NCI-H1694 (cell line): ENCODE data around the gene ZGRF1.
A peak's percentile ranks its signal among the peaks of the same experiment; 100 is the strongest.
"Not testable (repeated sequence)": the region's sequence is repeated elsewhere in the genome, so short reads cannot be mapped to it uniquely, and the experiment has no call there.

Source experiments
- DNase-seq: peaks from one replicate; lab custom pipeline; 2025; lab: John Stamatoyannopoulos, UW

ZGRF1 gene

DNA sequence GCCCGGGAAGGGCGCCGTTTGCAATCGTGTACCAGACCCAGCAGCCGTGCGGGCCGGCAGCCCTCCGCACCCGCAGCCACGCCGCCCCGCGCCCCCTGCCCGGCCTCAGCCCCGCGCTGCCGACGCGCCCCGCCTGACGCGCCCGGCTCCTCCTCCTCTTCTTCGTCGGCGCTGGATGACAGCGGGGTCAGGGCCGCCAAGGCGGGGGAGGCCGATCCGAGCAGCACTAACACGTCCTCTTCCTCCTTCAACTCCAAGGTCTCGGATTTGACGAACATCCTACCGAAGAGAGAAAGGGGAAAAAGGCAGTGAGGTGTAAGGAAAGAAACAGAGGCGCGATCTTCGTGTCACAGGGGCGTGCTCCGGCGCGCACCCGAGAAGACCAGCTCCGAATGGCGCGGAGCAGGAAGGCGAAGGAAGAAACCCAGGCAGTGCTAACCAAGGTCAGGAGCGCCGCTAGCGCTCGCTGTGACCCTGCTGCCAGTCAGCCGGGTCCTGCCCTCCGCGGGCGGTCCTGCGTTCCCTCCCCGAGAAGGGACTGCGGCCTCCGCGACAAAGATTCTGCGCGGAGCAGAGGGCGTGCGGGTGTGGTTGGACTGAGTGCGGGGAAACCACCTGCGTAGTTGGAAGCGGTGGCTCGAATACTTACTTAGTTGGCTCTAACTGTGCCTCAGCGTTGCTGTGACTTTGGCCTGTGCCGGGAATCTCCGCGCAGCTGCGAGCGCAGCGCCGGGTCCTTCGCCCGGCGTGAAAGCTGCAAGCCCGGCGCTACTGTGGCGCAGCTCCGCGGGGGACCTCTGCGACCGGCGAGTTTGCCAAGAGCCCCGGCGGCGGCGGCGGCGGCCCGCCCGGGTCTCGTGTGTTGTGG, 121.3 kb downstream of the ZGRF1 start:
- DNase-seq = peak; percentile 22

DNA sequence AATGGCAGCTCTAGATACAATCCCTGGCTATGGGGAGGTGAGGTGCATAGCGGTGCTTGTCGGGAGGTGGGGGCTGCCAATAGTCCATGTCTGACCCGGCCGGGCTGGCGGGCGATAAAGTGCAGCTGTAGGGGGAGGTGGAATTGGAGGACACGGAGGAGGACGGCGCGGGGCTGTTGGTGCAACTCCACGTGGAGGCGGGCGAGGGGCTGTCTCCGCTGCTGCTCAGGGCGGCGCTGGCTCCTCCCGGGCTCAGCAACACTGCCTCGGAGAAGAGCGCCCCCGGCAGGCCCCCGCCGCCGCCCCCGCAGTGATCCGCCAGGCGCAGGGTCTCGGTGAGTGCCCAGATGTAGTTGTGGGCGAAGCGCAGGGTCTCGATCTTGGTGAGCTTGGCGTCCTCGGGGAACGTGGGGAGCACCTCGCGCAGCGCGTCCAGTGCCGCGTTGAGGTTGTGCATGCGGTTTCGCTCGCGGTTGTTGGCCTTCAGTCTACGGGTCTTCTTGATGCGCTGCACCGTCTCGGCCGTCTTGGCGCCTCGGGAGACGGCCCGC, 122.0 kb downstream of the ZGRF1 start:
- DNase-seq = peak; percentile 51

DNA sequence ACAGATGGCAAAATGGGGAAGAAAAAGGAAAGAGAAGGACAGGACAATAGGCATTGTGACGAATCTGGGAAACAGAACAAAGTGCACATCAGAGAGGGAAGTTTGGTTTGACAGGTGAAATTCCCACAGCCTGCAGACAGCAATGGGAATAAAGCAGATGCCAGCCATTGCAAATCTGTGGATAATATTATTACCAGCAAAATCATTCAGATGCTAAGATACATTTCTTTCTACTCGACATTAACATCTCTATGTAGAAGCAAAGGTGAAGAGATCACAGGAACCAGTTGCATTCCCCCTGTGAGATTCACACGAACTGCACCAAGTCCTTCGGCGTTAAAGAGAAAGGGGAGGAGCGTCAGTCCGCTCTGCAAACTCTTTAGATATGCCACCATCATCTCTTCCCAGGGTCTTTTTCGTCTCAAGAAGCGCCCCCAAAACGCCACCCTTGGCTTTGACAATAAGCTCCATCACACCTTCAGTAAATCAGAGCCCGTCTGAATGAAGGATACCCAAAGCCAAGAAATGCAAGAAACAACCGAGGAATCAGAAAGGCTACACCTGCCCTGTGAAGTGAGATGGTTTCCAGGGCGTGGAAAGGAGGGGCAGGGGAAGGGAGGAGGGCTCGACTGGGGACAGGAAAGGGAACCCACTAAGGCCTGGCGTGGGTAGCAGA, 122.6 kb downstream of the ZGRF1 start:
- peak; percentile 54 for DNase-seq

DNA sequence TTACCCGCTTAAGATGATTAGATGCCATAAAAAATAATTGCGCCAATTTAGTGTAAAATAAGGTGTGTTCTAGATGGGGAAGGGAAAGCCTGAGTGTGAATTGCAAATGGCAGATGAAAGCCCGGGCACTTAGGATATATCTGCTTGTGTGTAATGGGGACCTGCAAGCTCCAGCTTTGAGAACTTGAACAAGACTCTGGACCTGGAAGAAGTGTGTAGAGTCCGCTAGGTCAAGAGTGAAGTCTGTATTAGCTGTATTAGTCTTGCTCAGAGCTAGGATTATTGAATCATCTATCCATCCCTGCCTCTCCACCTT, 124.9 kb downstream of the ZGRF1 start:
- DNase-seq = no peak

DNA sequence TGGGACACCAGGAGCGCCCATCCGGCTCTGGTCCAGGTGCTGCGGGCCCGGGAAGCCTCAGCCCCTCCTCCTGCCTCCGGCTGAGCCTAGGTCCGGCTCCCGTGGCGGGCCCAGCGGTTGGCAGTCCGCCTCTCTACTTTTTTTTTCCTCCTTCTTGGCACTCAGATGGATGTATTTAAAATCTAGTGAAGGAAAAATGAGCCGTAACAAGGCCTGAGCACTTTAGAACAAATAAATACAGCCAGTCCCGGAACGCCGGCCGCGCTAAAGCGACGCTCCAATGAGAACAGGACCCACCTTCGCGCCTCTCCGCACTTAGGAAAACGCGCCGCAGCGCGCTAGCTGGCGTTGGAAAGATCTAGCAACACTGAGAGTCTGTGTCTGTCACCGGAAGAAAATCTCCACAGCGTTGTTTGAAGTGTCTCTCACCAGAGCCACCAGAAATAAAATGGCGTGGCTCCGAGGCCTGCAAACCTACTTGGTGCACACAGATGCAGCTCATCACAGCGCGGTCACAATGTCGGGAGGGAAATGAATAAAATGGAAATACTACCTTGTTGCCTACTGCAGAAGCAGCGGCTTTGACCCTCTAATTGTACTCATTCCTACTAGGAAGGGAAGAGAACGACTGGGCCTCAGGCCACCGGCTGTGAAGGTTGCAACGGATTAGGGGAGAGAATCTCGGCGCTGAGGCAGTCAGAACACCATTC, 125.5 kb downstream of the ZGRF1 start:
- no peak for DNase-seq

DNA sequence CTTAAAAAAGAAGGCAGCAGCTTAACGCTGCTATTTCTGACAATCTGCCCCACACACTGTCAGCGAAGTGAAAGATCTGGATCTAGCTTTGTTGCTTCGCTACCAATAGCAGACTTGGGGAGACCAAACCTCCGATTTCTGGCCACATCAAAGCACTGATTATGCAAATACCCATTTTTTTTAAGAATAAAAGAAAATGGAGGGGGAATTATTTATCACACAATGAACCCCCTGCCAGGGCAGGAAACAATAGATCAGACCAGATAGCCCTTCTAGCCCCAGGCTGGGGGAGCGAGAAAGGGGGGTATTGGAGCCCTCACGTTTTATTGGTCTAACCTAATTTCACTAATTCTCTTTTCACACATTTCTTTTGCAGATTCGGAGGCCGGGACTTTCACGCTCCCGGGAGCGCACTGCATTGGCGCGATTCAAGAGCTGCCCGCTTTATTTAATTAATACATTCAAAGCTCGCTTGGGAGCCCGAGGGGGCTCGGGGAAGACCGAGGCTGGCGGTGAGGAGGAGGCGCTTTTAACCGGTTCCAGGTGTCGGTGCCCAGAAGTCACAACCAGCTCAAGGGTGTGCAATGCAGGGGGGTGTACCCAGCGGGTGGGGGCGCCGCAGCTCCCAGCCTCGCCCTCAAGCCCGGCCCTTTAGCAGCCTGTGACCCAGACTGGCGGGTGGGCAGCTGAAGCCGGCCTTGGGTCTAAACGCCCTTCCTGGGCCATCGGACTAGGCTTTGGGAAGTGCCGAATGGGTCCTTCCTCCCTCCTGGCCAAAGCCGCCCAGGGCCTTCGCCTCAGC, 126.2 kb downstream of the ZGRF1 start:
- no peak for DNase-seq

DNA sequence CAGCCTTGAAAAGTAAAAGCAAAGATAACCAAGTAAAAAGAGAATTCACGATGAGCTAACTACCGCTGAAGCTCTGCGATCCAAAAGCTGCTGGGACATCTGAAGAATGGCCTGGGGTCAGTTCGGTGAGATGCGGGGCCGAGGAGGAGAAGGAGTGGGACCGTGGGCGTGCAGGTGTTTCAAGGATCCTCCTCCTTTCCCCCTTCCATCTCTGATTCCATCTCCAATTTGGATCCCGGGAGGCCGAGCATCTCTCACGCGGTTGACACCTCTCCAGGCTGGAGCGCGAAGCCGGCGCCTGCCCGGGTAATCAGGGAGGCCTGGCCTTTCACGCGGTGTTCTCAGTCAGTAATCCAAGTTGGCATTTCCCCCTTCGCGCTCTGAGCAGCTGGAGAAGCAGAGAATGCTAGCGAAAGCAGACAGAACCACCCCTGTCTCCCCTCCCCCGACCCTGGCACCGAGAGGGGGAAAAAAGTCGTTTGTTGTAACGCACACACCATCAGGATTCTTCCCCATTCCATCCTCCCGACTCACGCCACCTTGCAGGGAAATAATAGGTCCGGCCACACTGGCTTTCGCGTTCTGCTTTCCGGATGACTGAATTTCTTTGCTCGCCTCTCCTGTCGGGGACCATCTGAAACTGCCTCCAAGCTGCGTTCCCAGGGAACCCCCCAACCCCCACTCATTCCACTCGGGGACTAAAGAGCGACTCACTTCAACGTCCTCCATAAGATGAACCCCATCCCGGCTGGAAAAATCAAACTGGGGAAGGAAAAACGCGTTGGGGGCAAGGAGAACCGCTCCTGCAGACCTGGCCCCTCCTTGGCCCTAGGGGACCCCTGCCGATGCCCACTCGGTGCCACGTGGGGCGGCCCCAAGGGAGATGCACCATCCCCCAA, 127.2 kb downstream of the ZGRF1 start:
- no peak for DNase-seq

DNA sequence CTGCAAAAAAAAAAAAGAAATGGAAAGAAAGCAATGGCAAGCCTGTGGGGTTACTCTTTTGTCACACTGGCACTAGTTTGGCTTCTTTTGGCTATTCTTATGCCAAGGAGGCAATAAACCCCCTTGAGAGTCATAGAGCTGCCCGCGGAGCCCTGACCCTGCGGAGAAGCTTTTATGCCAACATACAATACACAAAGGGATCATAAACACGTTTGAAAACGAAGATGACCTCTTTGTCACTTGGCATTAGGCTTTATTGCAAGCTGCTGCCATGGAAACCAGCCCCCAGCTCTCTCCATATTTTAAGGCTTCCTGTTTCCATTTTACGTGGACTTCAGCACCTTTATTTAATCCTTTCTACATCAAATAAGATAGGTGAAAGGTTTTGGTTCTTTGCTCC, 128.4 kb downstream of the ZGRF1 start:
- no peak for DNase-seq

DNA sequence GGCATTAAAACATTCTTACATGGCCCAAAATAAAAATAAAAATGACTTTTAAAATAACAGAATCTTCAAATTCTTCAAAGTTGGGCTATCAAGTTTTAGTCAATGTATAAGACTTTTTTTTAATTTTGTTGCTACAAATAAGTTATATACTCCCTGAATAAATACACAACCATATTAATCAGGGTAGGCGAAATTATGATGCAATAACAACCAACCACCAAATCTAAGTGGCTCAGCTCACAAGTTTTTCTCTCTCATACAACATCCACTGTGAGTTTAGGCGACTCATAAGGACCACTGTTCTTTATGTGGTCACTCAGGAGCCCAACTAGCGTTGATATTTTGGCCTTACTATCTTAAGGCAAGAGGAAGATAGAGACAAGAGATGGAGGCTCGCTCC, 131.9 kb downstream of the ZGRF1 start:
- DNase-seq = no peak

DNA sequence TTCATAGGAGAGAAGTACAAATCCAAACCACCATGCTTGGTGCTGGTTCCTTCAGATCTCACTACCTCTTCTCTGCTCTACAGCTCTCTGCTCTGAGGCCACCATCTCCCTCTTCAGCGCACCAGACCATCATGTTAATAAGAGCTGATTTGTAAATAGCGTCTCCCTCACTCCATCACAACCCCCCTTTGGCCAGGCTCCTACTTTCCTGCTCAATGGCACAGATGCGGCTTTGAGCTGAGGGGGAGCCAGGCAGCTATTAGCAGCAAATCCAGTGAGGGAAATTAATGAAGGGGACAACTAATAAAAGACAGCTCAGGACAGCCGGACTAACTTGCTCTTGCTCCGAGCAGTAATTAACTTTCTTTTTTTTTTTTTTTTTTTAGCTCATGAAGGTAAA, 133.8 kb downstream of the ZGRF1 start:
- no peak for DNase-seq

DNA sequence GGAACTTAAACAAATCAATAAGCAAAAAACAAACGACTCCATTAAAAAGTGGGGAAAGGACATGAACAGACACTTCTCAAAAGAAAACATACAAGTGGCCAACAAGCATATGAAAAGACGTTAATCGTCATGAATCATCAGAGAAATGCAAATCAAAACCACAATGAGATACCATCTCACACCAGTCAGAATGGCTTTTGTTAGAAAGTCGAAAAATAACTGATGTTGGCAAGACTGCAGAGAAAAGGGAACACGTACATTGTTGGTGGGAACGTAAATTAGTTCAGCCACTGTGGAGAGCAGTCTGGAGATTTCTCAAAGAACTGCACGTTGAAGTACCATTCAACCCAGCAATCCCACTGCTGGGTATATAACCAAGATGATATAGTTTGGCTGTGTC, 144.4 kb downstream of the ZGRF1 start:
- no peak for DNase-seq

DNA sequence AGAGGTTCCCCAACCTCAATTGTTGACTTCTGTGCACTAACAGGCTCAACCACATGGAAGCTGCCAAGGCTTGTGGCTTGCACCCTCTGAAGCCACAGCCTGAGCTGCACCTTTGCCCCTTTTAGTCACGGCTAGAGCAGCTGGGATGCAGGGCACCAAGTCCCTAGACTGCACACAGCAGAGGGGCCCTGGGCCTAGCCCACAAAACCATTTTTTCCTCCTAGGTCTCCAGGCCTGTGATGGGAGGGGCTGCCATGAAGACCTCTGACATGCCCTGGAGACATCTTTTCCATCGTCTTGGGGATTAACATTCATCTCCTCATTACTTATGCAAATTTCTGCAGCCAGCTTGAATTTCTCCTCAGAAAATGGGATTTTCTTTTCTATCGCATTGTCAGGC, 145.9 kb downstream of the ZGRF1 start:
- not testable (repeated sequence) for DNase-seq
